Glomerular visceral epithelial cell (primary cell): ENCODE data around the gene ADSL.
A peak's percentile ranks its signal among the peaks of the same experiment; 100 is the strongest.

Experiments used
- DNase-seq: peaks from one replicate; pipeline ENCODE4 v3.0.0-alpha.2; 2016; ENCODE audit errors: extremely low spot score

ADSL gene

GRCh38 chr22:40328546-40329456 is 17.5 kb upstream of the ADSL start:
- DNase-seq: no peak

- no peak for DNase-seq
Measured at GRCh38 chr22:40329466-40329865, 16.8 kb upstream of the ADSL start.

GRCh38 chr22:40330086-40330485 is 16.2 kb upstream of the ADSL start:
- no peak for DNase-seq

GRCh38 chr22:40330615-40331014 is 15.7 kb upstream of the ADSL start:
- no peak for DNase-seq

GRCh38 chr22:40331706-40332105 is 14.6 kb upstream of the ADSL start:
- DNase-seq: no peak

- no peak for DNase-seq
Measured at GRCh38 chr22:40332319-40332781, 13.9 kb upstream of the ADSL start.

- no peak for DNase-seq
Measured at GRCh38 chr22:40334060-40334459, 12.2 kb upstream of the ADSL start.

- no peak for DNase-seq
Measured at GRCh38 chr22:40334899-40335298, 11.4 kb upstream of the ADSL start.

- no peak for DNase-seq
Measured at GRCh38 chr22:40335358-40335757, 10.9 kb upstream of the ADSL start.

- no peak for DNase-seq
Measured at GRCh38 chr22:40340044-40340443, 6.3 kb upstream of the ADSL start.

- no peak for DNase-seq
Measured at GRCh38 chr22:40341604-40342003, 4.7 kb upstream of the ADSL start.

GRCh38 chr22:40342521-40342920 is 3.8 kb upstream of the ADSL start:
- no peak for DNase-seq

GRCh38 chr22:40345271-40345670 is 1.0 kb upstream of the ADSL start:
- peak; percentile 46 for DNase-seq

- DNase-seq: peak; percentile 35
Measured at GRCh38 chr22:40345815-40346184, 500 bp upstream of the ADSL start.

GRCh38 chr22:40347300-40347699 is 1.0 kb downstream of the ADSL start:
- no peak for DNase-seq

GRCh38 chr22:40348025-40348658 is 1.8 kb downstream of the ADSL start:
- peak; percentile 48 for DNase-seq

GRCh38 chr22:40352763-40353162 is 6.5 kb downstream of the ADSL start:
- DNase-seq: no peak

- no peak for DNase-seq
Measured at GRCh38 chr22:40361100-40361499, 14.8 kb downstream of the ADSL start.

- no peak for DNase-seq
Measured at GRCh38 chr22:40363059-40363458, 16.8 kb downstream of the ADSL start.

GRCh38 chr22:40364431-40364830 is 18.1 kb downstream of the ADSL start:
- no peak for DNase-seq

- no peak for DNase-seq
Measured at GRCh38 chr22:40366068-40366467, 19.8 kb downstream of the ADSL start.

GRCh38 chr22:40367342-40367741 is 21.0 kb downstream of the ADSL start:
- DNase-seq: no peak

- no peak for DNase-seq
Measured at GRCh38 chr22:40368016-40368415, 21.7 kb downstream of the ADSL start.
